Measurements from ENCODE around the gene GFY.
"Not testable (repeated sequence)": the region's sequence is repeated elsewhere in the genome, so short reads cannot be mapped to it uniquely, and the experiment has no call there.

GFY gene

GRCh38 chr19:49468199-49468598, 43.0 kb downstream of the GFY start:
- Histone ChIP-seq H3K9ac (ENCODE audit: low read length) (peak overlapping the region; percentile 48), H3K4me1 (ENCODE audit: control insufficient read depth, low read depth, low read length) (peaks cover 5% of the 10 kb centered on the region), H3K27ac (ENCODE audit: low read length) (no peak overlapping the region), H3K36me3 (ENCODE audit: control insufficient read depth, low read depth, low read length) (peaks cover 8% of the 10 kb centered on the region), H3K27me3 (ENCODE audit: control insufficient read depth, insufficient read depth, low read length) (no peaks in the 10 kb centered on the region), H3K9me3 (ENCODE audit: control insufficient read depth, low read depth, low read length) (no peaks in the 10 kb centered on the region), H3K4me3 (ENCODE audit: low read length) (no peak overlapping the region)

- Histone ChIP-seq H3K27me3 (ENCODE audit: control insufficient read depth, insufficient read depth, low read length) (no peaks in the 10 kb centered on the region), H3K9ac (ENCODE audit: low read length) (peak overlapping the region; percentile 48), H3K27ac (ENCODE audit: low read length) (peak overlapping the region; percentile 59), H3K36me3 (ENCODE audit: control insufficient read depth, low read depth, low read length) (peaks cover 8% of the 10 kb centered on the region), H3K9me3 (ENCODE audit: control insufficient read depth, low read depth, low read length) (no peaks in the 10 kb centered on the region), H3K4me3 (ENCODE audit: low read length) (no peak overlapping the region), H3K4me1 (ENCODE audit: control insufficient read depth, low read depth, low read length) (peaks cover 5% of the 10 kb centered on the region)
Observed at GRCh38 chr19:49468746-49469447, 43.7 kb downstream of the GFY start.

- no peak overlapping the region for H3K27ac ChIP-seq (ENCODE audit: low read length)
- peaks cover 5% of the 10 kb centered on the region for H3K4me1 ChIP-seq (ENCODE audit: control insufficient read depth, low read depth, low read length)
Observed at GRCh38 chr19:49469828-49470614, 44.8 kb downstream of the GFY start.

GRCh38 chr19:49470615-49470978, 45.4 kb downstream of the GFY start:
- Histone ChIP-seq H3K4me1 (ENCODE audit: control insufficient read depth, low read depth, low read length) (peaks cover 5% of the 10 kb centered on the region), H3K27me3 (ENCODE audit: control insufficient read depth, insufficient read depth, low read length) (peaks cover 10% of the 10 kb centered on the region), H3K27ac (ENCODE audit: low read length) (no peak overlapping the region), H3K9me3 (ENCODE audit: control insufficient read depth, low read depth, low read length) (no peaks in the 10 kb centered on the region), H3K4me3 (ENCODE audit: low read length) (no peak overlapping the region), H3K9ac (ENCODE audit: low read length) (no peak overlapping the region), H3K36me3 (ENCODE audit: control insufficient read depth, low read depth, low read length) (peaks cover 8% of the 10 kb centered on the region)

More at GRCh38 chr19:49469828-49470614, 44.8 kb downstream of the GFY start:
- Histone ChIP-seq H3K36me3 (ENCODE audit: control insufficient read depth, low read depth, low read length) (peaks cover 8% of the 10 kb centered on the region), H3K4me3 (ENCODE audit: low read length) (no peak overlapping the region), H3K9ac (ENCODE audit: low read length) (no peak overlapping the region), H3K27me3 (ENCODE audit: control insufficient read depth, insufficient read depth, low read length) (peaks cover 6% of the 10 kb centered on the region), H3K9me3 (ENCODE audit: control insufficient read depth, low read depth, low read length) (no peaks in the 10 kb centered on the region)

GRCh38 chr19:49472936-49473335, 47.7 kb downstream of the GFY start:
- Histone ChIP-seq H3K9ac (ENCODE audit: low read length) (no peak overlapping the region), H3K4me1 (ENCODE audit: control insufficient read depth, low read depth, low read length) (peaks cover 8% of the 10 kb centered on the region), H3K9me3 (ENCODE audit: control insufficient read depth, low read depth, low read length) (no peaks in the 10 kb centered on the region), H3K36me3 (ENCODE audit: control insufficient read depth, low read depth, low read length) (peaks cover 8% of the 10 kb centered on the region), H3K27ac (ENCODE audit: low read length) (no peak overlapping the region), H3K27me3 (ENCODE audit: control insufficient read depth, insufficient read depth, low read length) (peaks cover 10% of the 10 kb centered on the region), H3K4me3 (ENCODE audit: low read length) (no peak overlapping the region)

DNA sequence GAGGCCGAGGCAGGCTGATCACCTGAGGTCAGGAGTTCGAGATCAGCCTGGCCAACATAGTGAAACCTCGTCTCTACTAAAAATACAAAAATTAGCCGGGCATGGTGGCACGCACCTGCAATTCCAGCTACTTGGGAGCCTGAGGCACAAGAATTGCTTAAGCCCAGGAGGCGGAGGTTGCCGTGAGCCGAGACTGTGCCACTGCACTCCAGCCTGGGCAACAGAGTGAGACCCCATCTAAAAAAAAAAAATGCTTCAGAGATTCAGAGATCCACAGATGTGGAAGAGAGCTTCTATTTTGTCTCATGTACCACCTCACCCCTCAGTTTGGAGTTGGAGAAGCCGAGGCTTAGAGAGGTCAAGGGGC, 48.3 kb downstream of the GFY start:
- not testable (repeated sequence) for H3K27me3 ChIP-seq (ENCODE audit: control insufficient read depth, insufficient read depth, low read length); H3K4me1 ChIP-seq (ENCODE audit: control insufficient read depth, low read depth, low read length); H3K36me3 ChIP-seq (ENCODE audit: control insufficient read depth, low read depth, low read length); H3K4me3 ChIP-seq (ENCODE audit: low read length); H3K27ac ChIP-seq (ENCODE audit: low read length); H3K9me3 ChIP-seq (ENCODE audit: control insufficient read depth, low read depth, low read length); H3K9ac ChIP-seq (ENCODE audit: low read length)

DNA sequence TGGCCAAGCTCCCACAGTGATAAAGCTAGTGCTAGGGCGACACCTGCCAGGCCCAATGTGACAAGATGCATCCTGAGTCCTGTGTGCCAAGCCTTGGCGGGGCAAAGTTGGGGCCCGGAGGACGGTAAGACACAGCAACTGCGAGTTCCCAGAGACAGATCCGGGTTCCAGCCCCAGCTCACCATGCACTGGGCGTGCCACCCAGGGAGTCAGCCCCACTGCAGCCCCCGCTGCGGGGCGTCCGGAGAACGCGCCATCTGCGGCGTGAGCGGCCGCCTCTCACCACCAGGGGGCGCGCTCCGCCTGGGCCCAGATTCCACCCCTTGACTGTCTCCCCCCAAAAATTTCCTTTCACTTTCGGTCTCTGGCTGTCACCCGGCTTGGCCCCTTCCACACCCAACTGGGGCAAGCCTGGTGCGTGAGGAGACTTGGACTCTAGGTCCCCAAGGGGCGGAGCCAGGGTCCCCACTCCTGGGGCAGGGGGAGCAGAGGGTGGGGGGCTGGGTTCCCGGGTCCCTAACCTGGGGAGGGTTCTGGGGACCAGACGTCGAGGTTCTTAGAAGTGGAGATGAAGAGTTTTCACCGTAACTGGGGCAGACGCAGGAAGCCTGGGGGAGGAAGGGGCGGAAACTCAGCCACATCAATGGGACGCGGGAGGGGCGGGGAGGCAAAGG, 48.8 kb downstream of the GFY start, which contains the start of gene FLT3LG:
Gene FLT3LG (plus strand): TSS at position 348 of the 674 bp plus-strand sequence. CDS start 425 bp downstream, outside the sequence.
- peak within 1 kb of the TSS; percentile 26 for H3K4me3 ChIP-seq (ENCODE audit: low read length)
- H3K9ac ChIP-seq (ENCODE audit: low read length): no peak within 1 kb of the TSS
- H3K36me3 ChIP-seq (ENCODE audit: control insufficient read depth, low read depth, low read length): peaks cover 8% of the 10 kb centered on the region
- no peaks in the 10 kb centered on the region for H3K9me3 ChIP-seq (ENCODE audit: control insufficient read depth, low read depth, low read length)
- no peak within 1 kb of the TSS for H3K27ac ChIP-seq (ENCODE audit: low read length)
- peaks cover 3% of the 10 kb centered on the region for H3K4me1 ChIP-seq (ENCODE audit: control insufficient read depth, low read depth, low read length)
- peaks cover 10% of the 10 kb centered on the region for H3K27me3 ChIP-seq (ENCODE audit: control insufficient read depth, insufficient read depth, low read length)

- no peaks in the 10 kb centered on the region for H3K9me3 ChIP-seq (ENCODE audit: control insufficient read depth, low read depth, low read length)
- peaks cover 3% of the 10 kb centered on the region for H3K4me1 ChIP-seq (ENCODE audit: control insufficient read depth, low read depth, low read length)
- no peak overlapping the region for H3K9ac ChIP-seq (ENCODE audit: low read length)
- peaks cover 10% of the 10 kb centered on the region for H3K27me3 ChIP-seq (ENCODE audit: control insufficient read depth, insufficient read depth, low read length)
- no peak overlapping the region for H3K4me3 ChIP-seq (ENCODE audit: low read length)
- peaks cover 8% of the 10 kb centered on the region for H3K36me3 ChIP-seq (ENCODE audit: control insufficient read depth, low read depth, low read length)
- no peak overlapping the region for H3K27ac ChIP-seq (ENCODE audit: low read length)
Observed at GRCh38 chr19:49474542-49474924, 49.3 kb downstream of the GFY start.

DNA sequence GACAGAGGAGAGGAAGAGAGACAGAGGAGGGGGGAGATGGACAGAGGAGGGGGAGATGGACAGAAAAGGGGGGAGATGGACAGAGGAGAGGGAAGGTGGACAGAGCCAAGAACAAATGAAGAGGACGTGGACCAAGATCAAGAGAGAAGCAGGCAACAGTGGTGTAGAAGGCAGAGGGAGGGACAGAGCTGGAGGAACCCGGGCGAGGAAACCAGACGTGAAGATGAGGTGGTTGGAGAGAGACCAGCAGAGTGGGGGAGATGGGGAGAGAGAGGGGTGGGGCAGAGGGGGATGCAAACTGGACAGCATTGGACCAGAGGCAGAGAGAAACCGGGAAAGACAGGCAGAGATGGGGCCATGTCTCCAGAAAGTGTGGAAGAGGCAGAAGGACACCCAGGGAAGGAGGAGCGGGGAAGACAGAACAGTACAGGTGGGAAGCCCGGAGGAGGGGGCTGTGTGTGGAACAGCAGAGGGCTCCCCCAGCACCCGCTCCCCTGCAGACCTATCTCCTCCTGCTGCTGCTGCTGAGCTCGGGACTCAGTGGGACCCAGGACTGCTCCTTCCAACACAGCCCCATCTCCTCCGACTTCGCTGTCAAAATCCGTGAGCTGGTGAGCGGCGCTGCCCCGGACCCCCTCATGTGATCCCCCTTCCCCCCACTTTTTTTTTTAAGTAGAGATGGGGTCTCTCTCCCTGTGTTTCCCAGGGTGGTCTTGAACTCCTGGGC, 50.2 kb downstream of the GFY start:
- peaks cover 3% of the 10 kb centered on the region for H3K4me1 ChIP-seq (ENCODE audit: control insufficient read depth, low read depth, low read length)
- H3K27me3 ChIP-seq (ENCODE audit: control insufficient read depth, insufficient read depth, low read length): peaks cover 10% of the 10 kb centered on the region
- no peaks in the 10 kb centered on the region for H3K9me3 ChIP-seq (ENCODE audit: control insufficient read depth, low read depth, low read length)
- H3K27ac ChIP-seq (ENCODE audit: low read length): no peak overlapping the region
- H3K9ac ChIP-seq (ENCODE audit: low read length): no peak overlapping the region
- peaks cover 1% of the 10 kb centered on the region for H3K36me3 ChIP-seq (ENCODE audit: control insufficient read depth, low read depth, low read length)
- H3K4me3 ChIP-seq (ENCODE audit: low read length): no peak overlapping the region

DNA sequence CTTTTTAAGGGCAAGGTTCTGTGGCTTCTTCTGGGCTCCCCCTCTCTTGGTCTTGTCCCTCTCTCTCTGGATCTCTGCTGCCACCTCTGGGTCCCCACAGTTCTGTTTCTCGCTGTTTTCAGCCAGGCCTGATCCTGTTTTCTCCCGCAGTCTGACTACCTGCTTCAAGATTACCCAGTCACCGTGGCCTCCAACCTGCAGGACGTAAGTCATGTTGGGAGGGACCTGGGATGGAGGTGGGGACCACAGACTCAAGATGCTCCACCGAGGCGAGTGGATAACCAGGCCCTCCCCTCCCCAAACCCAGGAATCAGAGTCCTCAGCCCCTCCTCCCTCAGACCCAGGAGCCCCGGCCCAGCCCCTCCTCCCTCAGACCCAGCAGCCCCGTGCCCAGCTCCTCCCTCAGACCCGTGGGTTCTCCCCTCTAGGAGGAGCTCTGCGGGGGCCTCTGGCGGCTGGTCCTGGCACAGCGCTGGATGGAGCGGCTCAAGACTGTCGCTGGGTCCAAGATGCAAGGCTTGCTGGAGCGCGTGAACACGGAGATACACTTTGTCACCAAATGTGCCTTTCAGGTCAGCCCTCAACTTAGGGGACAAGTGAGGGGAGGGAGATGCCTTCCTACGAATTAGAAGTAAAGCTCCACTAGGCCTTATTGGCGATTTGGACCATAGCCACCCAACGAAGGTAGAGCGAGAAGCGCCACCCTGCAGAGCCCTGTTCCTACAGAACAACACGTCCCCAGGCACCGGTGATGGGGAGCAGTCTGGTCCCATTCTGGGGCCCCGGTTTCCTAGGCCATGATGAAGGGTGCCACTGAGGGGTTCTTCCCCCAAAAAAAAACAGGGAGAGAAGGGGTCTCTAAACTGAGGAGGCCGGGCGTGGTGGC, 51.0 kb downstream of the GFY start:
- H3K27me3 ChIP-seq (ENCODE audit: control insufficient read depth, insufficient read depth, low read length): peaks cover 10% of the 10 kb centered on the region
- no peak overlapping the region for H3K4me3 ChIP-seq (ENCODE audit: low read length)
- H3K4me1 ChIP-seq (ENCODE audit: control insufficient read depth, low read depth, low read length): peaks cover 3% of the 10 kb centered on the region
- no peak overlapping the region for H3K27ac ChIP-seq (ENCODE audit: low read length)
- no peak overlapping the region for H3K9ac ChIP-seq (ENCODE audit: low read length)
- H3K9me3 ChIP-seq (ENCODE audit: control insufficient read depth, low read depth, low read length): no peaks in the 10 kb centered on the region
- no peaks in the 10 kb centered on the region for H3K36me3 ChIP-seq (ENCODE audit: control insufficient read depth, low read depth, low read length)

All from iPS-18a (cell line).